ENCODE data around the gene CNBD2. TPM values are rescaled to one million over a fixed set of nuclear protein-coding genes. Genes with fewer than 3 reads are reported as not detected.
"Not testable (repeated sequence)": the region's sequence is repeated elsewhere in the genome, so short reads cannot be mapped to it uniquely, and the experiment has no call there.

Gene CNBD2
- total RNA-seq, 4 donors from 2014 or later: 4.8 to 6.2 TPM; not detected in 2

DNA sequence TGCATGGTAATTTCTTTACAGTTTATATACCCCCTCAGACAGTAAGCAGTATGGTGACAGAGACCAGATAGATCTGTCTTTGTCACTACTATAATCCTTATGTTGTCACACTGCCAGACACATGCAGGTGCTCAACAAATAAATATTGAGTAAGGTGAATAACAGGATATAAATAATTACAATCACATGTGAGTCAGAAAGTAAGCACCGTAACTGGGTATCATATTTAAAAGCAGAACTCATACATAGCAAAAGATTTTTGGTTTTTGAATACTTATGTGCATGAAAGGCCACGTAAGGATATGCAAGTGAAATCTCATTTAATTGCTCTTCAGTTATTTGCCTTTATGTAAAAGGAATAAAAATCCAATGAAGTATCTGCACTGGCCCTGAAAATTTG is 17.4 kb downstream of the CNBD2 start:
- Histone ChIP-seq H3K27me3 (no peaks in the 10 kb centered on the region), H3K27ac (no peak overlapping the region), H3K36me3 (no peaks in the 10 kb centered on the region), H3K9me3 (no peaks in the 10 kb centered on the region), H3K4me1 (no peaks in the 10 kb centered on the region), H3K4me3 (no peak overlapping the region)
- TF ChIP-seq, protein P1, sequence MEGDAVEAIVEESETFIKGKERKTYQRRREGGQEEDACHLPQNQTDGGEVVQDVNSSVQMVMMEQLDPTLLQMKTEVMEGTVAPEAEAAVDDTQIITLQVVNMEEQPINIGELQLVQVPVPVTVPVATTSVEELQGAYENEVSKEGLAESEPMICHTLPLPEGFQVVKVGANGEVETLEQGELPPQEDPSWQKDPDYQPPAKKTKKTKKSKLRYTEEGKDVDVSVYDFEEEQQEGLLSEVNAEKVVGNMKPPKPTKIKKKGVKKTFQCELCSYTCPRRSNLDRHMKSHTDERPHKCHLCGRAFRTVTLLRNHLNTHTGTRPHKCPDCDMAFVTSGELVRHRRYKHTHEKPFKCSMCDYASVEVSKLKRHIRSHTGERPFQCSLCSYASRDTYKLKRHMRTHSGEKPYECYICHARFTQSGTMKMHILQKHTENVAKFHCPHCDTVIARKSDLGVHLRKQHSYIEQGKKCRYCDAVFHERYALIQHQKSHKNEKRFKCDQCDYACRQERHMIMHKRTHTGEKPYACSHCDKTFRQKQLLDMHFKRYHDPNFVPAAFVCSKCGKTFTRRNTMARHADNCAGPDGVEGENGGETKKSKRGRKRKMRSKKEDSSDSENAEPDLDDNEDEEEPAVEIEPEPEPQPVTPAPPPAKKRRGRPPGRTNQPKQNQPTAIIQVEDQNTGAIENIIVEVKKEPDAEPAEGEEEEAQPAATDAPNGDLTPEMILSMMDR (IDR thresholded peaks at IDR 0.05): no peak
- intact Hi-C loops (cut with DNase I; ENCODE audit: low total_unique reads): no loop called here
- no peak for DNase-seq

DNA sequence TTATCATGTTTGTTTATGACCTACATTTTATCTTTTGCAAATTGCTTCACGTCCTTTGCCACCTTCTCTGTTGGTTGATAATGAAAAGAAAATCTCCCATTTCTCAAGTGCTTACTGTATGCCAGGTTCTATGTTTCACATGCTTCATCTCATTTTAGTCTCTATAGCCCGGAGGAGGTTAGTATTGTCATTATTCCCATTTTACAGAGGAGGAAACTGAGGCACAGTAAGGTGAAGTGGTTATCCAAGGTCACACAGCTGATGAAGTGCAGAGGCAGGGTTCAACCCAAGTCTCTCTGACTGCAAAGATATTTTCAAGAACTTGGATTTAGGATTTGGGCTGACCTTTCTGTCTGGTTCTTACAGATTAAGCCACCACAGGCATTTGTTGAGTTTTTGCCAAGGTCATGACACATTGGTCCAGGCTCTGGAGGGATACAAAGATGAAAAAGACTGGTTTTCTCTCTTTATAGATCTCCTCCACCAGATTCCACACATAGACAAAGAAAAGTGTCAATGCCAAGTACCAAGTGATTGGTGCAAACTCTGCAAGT is 20.6 kb downstream of the CNBD2 start:
- TF ChIP-seq, protein P1 (IDR thresholded peaks at IDR 0.05): no peak
- no peak for TF ChIP-seq POLR2A (IDR thresholded peaks at IDR 0.05)
- Histone ChIP-seq H3K27ac (no peak overlapping the region), H3K4me3 (no peak overlapping the region), H3K4me1 (no peaks in the 10 kb centered on the region), H3K9me3 (no peaks in the 10 kb centered on the region), H3K36me3 (no peaks in the 10 kb centered on the region), H3K27me3 (no peaks in the 10 kb centered on the region)
- no peak for DNase-seq
- intact Hi-C loops (cut with DNase I; ENCODE audit: low total_unique reads): no loop called here

DNA sequence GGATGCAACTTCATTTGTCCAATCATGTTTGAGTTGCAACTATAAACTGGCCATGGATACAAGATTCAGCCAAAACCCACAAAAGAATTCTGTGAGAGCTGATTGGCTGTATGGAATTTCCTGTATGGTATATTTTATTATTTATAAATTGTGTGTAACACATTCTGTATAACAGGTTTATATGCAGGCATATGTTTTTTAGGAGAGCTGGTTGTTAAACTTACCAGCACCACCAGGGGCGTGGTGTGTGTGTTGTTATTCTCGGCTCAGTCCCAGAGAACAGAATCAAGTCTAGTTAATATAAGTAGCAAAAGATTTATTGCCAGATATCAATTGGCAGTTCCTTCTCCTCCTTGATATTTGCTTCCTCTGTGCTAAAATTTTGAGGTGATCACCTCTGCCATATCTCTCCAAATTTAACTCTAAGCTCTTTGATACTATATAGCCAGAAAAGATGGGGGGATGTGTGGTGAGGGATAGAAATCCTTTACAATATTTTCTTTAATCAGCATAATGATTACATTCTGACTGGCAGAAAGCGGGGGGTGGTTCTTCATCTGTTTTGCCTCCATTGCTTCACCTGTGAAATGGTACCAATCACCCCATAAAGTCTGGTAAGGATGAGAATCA is 22.9 kb downstream of the CNBD2 start:
- no peaks in the 10 kb centered on the region for H3K36me3 ChIP-seq
- no peaks in the 10 kb centered on the region for H3K4me1 ChIP-seq
- no peak overlapping the region for H3K4me3 ChIP-seq
- intact Hi-C loops (cut with DNase I; ENCODE audit: low total_unique reads): no loop called here
- TF ChIP-seq POLR2A (IDR thresholded peaks at IDR 0.05): no peak
- TF ChIP-seq, protein P1 (IDR thresholded peaks at IDR 0.05): peak in 1 of 4 experiments; percentile 5
- DNase-seq: no peak
- H3K27ac ChIP-seq: no peak overlapping the region
- no peaks in the 10 kb centered on the region for H3K9me3 ChIP-seq
- no peaks in the 10 kb centered on the region for H3K27me3 ChIP-seq

DNA sequence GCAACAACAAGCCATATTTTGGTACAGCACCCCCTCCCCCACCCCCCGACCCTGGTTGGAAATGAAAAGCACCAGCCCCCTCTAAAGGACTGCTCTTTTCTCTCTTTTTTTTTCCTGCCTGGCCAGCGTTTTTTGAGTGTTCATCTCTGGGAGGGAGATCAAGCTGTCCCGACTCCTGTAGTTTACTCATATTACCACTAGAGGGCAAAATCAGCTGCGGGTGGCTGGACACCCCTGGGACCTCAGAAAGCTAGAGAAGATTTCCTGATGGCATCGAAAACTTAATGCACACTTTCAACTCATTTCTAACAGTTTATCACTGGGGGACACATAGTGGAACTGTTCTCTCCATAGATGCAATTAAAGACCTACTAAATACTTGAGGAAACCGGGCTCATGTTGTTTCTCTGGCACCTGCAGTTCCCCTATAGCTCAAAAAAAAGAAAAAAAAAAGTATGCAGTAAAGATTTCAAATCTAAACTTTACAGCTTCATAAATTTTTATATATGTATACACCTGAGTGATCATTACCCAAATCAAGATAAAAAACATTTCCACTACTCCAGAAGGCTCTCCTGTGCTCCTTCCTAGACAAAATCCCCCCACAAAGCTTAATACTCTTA is 24.4 kb downstream of the CNBD2 start:
- DNase-seq: peak; percentile 28 to 40
- Histone ChIP-seq H3K27ac (no peak overlapping the region), H3K4me3 (no peak overlapping the region), H3K9me3 (no peaks in the 10 kb centered on the region), H3K36me3 (no peaks in the 10 kb centered on the region), H3K4me1 (no peaks in the 10 kb centered on the region), H3K27me3 (no peaks in the 10 kb centered on the region)
- TF ChIP-seq, protein P1 (IDR thresholded peaks at IDR 0.05): peak; percentile 65 to 81 (median 74)
- TF ChIP-seq POLR2A (IDR thresholded peaks at IDR 0.05): no peak
- intact Hi-C loops (cut with DNase I; ENCODE audit: low total_unique reads): no loop called here

DNA sequence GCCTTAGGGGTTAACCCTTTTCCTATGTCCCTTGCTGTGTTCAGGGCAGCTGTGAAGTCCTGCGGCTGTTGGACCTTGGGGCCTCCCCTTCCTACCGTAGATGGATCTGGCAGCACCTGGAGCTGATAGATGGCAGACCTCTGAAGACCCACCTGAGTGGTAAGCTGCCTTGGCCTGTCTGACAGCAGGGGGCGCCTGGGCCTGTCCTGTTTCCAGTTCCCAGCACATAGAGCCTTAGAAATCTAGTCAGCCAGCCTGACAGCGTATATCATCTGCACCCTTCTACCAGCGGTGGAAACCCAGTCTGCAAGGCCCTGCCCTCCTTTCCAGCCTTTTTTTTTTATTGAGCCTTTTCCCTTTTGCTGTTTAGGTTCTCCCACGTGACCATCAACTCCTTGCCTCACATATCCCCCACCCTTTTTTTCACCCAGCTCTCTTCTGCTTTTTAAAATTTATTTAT is 26.6 kb downstream of the CNBD2 start:
- Histone ChIP-seq H3K9me3 (no peaks in the 10 kb centered on the region), H3K27me3 (no peaks in the 10 kb centered on the region)
- intact Hi-C loops (cut with DNase I; ENCODE audit: low total_unique reads): no loop called here

DNA sequence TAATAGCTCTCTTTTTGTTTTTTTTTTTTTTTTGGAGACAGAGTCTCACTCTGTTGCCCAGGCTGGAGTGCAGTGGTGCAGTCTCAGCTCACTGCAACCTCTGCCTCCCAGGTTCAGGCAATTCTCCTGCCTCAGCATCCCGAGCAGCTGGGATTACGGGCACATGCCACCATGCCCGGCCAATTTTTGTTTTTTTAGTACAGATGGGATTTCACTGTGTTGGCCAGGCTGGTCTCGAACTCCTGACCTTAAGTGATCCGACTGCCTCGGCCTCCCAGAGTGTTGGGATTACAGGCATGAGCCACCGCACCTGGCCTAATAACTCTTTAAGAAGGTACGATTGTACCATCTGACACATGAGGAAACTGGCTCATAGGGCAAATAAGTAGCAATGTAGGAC is 28.1 kb downstream of the CNBD2 start:
- H3K9me3 ChIP-seq; H3K4me3 ChIP-seq; H3K4me1 ChIP-seq; intact Hi-C loops (cut with DNase I; ENCODE audit: low total_unique reads); H3K36me3 ChIP-seq; DNase-seq; H3K27ac ChIP-seq; H3K27me3 ChIP-seq: not testable (repeated sequence)

More for the DNA sequence above, 26.6 kb downstream of the CNBD2 start:
- peak; percentile 77 for DNase-seq
- TF ChIP-seq POLR2A (IDR thresholded peaks at IDR 0.05): no peak
- TF ChIP-seq, protein P1 (IDR thresholded peaks at IDR 0.05): peak; percentile 82 to 89 (median 84)
- Histone ChIP-seq H3K36me3 (no peaks in the 10 kb centered on the region), H3K27ac (no peak overlapping the region), H3K4me3 (no peak overlapping the region), H3K4me1 (no peaks in the 10 kb centered on the region)

DNA sequence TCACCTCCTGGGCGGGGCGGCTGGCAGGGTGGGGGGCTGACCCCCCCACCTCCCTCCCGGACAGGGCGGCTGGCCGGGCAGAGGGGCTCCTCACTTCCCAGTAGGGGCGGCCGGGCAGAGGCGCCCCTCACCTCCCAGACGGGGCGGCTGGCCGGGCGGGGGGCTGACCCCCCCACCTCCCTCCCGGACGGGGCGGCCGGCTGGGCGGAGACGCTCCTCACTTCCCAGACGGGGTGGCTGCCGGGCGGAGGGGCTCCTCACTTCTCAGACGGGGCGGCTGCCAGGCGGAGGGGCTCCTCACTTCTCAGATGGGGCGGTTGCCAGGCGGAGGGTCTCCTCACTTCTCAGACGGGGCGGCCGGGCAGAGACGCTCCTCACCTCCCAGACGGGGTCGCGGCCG is 32.9 kb downstream of the CNBD2 start:
- DNase-seq; intact Hi-C loops (cut with DNase I; ENCODE audit: low total_unique reads): not testable (repeated sequence)

More for the DNA sequence above, 32.9 kb downstream of the CNBD2 start:
- not testable (repeated sequence) for H3K4me1 ChIP-seq, H3K4me3 ChIP-seq, H3K9me3 ChIP-seq, H3K27me3 ChIP-seq, H3K36me3 ChIP-seq, H3K27ac ChIP-seq
